H1 (cell line): Measurements from ENCODE around the gene NPFF. TPM values are rescaled to one million over a fixed set of nuclear protein-coding genes. Genes with fewer than 3 reads are reported as not detected.

Experiments used
- CHD7 ChIP-seq: fragments of 300-600 bp; sonication (generic); IDR thresholded peaks from 2 replicates; pipeline ENCODE4 v1.7.1; 2012; ENCODE audit warnings: low read length, moderate library complexity, mild to moderate bottlenecking, inconsistent platforms; ENCODE audit not compliant: insufficient replicate concordance
- HDAC2 ChIP-seq, 2 experiments: fragments of 300-600 bp in 1 of 2; sonication (generic) in 1 of 2; IDR thresholded peaks; 2 replicates each; pipeline ENCODE4 v1.6.1; 2011 to 2012; ENCODE audit warnings: low read depth in 2 of 2, low read length in 2 of 2, mild to moderate bottlenecking in 2 of 2, moderate library complexity in 2 of 2, borderline replicate concordance in 1 of 2, inconsistent platforms in 1 of 2
- JUND ChIP-seq: IDR thresholded peaks from 2 replicates; pipeline ENCODE4 v1.6.1; 2011; ENCODE audit warnings: mild to moderate bottlenecking, improper control_type of control experiment, low read length
- NANOG ChIP-seq: IDR thresholded peaks from 2 replicates; pipeline ENCODE4 v1.6.1; 2011; ENCODE audit warnings: low read length, low read depth, mild to moderate bottlenecking, inconsistent platforms; ENCODE audit not compliant: insufficient read depth, poor library complexity, severe bottlenecking
- SIX5 ChIP-seq: IDR thresholded peaks from 2 replicates; pipeline ENCODE4 v1.6.1; 2011; ENCODE audit warnings: mild to moderate bottlenecking, low read depth, low read length
- SRF ChIP-seq: IDR thresholded peaks from 2 replicates; pipeline ENCODE4 v1.6.1; 2011; ENCODE audit warnings: mild to moderate bottlenecking, low read depth, low read length, moderate library complexity
- polyA plus RNA-seq, 7 experiments: library from polyadenylated mRNA; depleted of rRNA in 3 of 7; stranded (reverse) in 5 of 7; unstranded in 2 of 7; fragments of >200 nt in 5 of 7; fragments of 200-250 nt in 2 of 7; gene quantifications; 1 replicate in 5 of 7; 2 replicates in 1 of 7; 4 replicates in 1 of 7; pipeline versions ENCODE4 v1.2.1 to v1.2.3, GENCODE V29; 2011 to 2013; ENCODE audit warnings: missing spikeins in 2 of 7, mixed read lengths in 2 of 7
- total RNA-seq: library from RNA; stranded (reverse); fragmentation: NEBNext Ultra II Directional; extraction: Animal tissue kit (Norgen Biotek cat#: 25700); gene quantifications from 2 replicates; pipeline ENCODE4 v1.2.1, GENCODE V29; 2021
- TF ChIP-seq, protein P1 (sequence below): IDR thresholded peaks from 2 replicates; pipeline ENCODE4 v1.6.1; 2011; ENCODE audit warnings: low read depth, mild to moderate bottlenecking, low read length; ENCODE audit not compliant: insufficient read depth
- TF ChIP-seq, protein P2 (sequence below): IDR thresholded peaks from 2 replicates; pipeline ENCODE4 v1.6.1; 2012; ENCODE audit warnings: inconsistent platforms

NPFF gene
- total and polyA plus RNA-seq, 2 of the 8 experiments (the other 6 are each of a cell fraction or from before 2014, with no cell fraction given) = not detected

DNA sequence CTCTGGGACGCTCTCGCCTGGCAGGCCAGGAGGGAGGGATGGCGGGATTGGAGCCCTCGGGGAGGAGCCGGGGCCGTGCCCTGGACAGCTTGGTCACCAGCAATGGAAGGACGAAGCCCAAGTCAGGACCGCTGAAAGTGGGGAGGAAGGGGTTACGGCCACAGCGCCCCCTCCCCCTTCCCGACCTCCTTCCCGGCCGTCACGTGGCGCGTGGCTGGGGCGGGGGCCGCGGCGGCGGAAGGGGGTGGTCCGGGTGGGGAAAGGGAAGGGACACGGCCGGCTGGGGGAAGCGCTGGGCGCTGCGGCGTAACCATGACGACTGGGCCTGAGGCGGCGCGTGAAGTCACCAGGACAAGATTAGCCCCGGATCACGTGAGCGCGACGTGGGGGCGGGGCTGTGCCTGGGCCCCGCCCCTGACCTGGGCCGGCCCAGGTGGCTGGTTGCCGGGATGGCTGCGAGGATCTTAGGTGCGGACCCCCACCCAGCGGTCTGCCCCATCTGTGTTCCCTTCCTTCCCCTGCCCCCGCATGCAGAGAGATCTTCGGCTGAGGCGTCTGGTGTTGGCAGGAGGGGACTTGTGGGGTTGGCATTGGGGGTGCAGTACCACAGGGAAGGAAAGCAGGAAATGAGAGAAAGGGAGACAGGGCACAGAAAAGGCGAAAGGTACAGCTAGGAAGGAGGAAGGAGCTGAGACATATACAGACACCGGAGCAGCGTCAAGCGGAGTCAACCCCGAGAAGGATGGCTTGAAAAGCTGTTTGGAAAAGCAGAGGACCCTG, 14.3 kb downstream of the NPFF start (continued):
- peak; percentile 64 for TF ChIP-seq JUND
- TF ChIP-seq, protein P1, sequence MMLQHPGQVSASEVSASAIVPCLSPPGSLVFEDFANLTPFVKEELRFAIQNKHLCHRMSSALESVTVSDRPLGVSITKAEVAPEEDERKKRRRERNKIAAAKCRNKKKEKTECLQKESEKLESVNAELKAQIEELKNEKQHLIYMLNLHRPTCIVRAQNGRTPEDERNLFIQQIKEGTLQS = peak; percentile 73
- TF ChIP-seq, protein P2, sequence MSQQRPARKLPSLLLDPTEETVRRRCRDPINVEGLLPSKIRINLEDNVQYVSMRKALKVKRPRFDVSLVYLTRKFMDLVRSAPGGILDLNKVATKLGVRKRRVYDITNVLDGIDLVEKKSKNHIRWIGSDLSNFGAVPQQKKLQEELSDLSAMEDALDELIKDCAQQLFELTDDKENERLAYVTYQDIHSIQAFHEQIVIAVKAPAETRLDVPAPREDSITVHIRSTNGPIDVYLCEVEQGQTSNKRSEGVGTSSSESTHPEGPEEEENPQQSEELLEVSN = peak; percentile 45; the same call in 1 of the 2 replicates
- TF ChIP-seq SRF = no peak
- TF ChIP-seq SIX5 = no peak
- TF ChIP-seq NANOG = no peak
- TF ChIP-seq HDAC2 (IDR thresholded peaks at IDR 0.05; ENCODE audit: borderline replicate concordance in 1 of 2, low read depth in 2 of 2, low read length in 2 of 2) = peak; percentile 36 to 42; a peak in 2 of 4 replicates
- TF ChIP-seq CHD7 = no peak
